A549 treated with Hydrocortisone at 1 μM for 4 hours (cell line): ENCODE data around the gene FLNC. TPM values are rescaled to one million over a fixed set of nuclear protein-coding genes. Genes with fewer than 3 reads are reported as not detected.

Experiments
- total RNA-seq: library from RNA; stranded (reverse); fragments of 200-300 nt; extraction: Qiagen RNA extraction; gene quantifications from 5 replicates; pipeline ENCODE4 v1.2.3, GENCODE V29; 2022

Gene FLNC
- 3.1 to 5.3 TPM (median 4.0 TPM) in 5 replicates for total RNA-seq

GRCh38 chr7:128830231-128831177, at the start of gene FLNC:
FLNC (plus strand) TSS chr7:128830406; CDS start chr7:128830638, 232 bp downstream.

DNA sequence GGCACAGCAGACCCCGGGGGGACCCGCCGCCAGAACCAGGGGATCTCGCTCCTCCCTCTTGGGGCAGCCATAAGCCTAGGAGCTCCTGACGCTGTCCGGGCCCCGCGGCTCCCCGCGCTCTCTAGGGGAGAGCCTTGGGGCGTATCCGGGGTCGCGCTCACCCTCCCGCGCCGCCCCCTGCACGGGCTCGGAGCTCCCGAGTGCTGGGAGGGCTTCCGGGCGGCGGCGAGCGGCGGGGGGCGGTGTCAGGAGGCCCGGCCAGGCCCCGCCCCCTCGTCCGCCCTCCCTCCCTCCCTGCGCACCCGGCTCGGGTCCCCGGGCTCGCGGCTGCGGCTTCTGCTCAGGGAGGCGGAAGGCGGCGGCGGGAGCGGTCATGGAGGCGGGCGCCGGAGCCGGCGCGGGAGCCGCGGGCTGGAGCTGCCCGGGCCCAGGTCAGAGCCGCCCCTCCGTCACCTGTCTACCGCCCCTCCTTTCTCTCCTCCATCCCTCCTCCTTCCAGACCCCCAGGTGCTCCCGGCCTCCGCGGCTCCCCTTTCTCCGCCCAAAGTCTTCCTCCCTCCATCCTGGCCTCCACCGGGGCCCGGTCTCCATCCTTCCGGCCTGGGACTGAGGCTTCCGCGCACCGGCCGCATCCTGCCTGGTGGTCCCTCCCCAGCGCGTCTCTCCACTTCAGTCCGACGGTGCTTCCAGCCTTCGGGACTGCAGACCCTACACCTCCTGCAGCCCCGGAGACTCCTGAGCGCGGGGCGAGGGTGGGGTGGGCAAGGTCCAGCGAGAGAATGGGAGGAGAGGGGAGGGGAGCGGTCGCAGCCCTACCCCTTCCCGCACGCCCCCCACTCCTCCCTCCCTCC, 38.9 kb upstream of the FLNC start, which contains the start of gene CCDC136:
TSS of gene CCDC136 (plus strand) at position 848 of the 851 bp plus-strand sequence. CDS start 444 bp downstream, outside the sequence.

DNA sequence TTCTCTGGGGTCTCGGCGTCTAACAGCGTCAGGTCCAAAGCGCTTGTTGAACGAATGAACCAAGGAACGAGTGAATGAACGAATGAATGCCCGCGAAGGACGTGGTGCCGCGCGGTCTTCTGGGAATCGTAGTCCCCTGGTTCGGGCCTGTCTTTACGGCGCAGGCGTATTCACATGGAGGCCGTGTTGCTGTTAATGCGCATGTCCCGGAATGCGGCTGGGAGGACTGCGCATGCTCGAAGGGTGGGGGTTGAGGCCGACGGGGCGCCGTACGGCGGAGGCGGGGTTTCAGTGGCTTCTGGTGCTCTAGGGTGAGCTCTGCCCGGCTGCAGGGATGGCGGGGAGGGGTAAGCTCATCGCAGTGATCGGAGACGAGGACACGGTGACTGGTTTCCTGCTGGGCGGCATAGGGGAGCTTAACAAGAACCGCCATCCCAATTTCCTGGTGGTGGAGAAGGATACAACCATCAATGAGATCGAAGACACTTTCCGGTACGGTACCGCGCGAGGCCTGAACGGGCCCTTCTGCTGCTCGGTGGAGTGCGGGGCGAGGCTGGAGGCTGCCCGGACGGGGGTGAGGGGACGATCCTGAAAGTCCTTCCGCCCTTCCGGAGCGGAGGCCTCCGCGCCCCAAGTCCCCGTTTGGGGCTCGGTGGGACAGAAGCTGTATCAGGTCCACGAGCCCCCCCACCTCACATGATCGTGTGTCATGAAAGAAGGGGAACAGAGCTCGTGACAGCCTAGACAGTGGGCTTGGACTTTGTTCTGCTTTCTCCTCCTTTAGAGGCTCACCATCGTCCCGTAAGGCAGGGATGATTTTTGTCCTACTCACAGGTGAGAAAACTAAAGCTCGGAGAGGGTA, 32.6 kb downstream of the FLNC start, which contains the start of gene ATP6V1F:
TSS of gene ATP6V1F (plus strand) at position 286 of the 862 bp plus-strand sequence. CDS start at position 335, 49 bp downstream.

Other genes starting within 250 kb of the FLNC start
- 0.38 to 0.72 TPM (median 0.60 TPM) in 5 replicates for gene GARIN1A, start 158.1 kb upstream of the FLNC start, total RNA-seq
- 125 to 212 TPM (median 150 TPM) in 5 replicates for gene CALU, start 91.0 kb upstream of the FLNC start, total RNA-seq
- not detected in 5 replicates for gene OPN1SW, start 54.6 kb upstream of the FLNC start, total RNA-seq
- gene CCDC136, start 38.4 kb upstream of the FLNC start, total RNA-seq = 1.5 to 2.5 TPM (median 2.2 TPM) in 5 replicates
- gene ATP6V1F, start 32.5 kb downstream of the FLNC start, total RNA-seq = 228 to 266 TPM (median 243 TPM) in 5 replicates
- gene KCP, start 80.3 kb downstream of the FLNC start, total RNA-seq = 0.15 to 0.25 TPM (median 0.17 TPM) in 4 of 5 replicates, not detected in the other
- 12.2 to 17.8 TPM (median 15.2 TPM) in 5 replicates for gene IRF5, start 107.5 kb downstream of the FLNC start, total RNA-seq
- 39.8 to 52.5 TPM (median 41.2 TPM) in 5 replicates for gene TNPO3, start 224.7 kb downstream of the FLNC start, total RNA-seq